GM19025 (cell line): ENCODE data around the gene UMPS.
"Not testable (repeated sequence)": the region's sequence is repeated elsewhere in the genome, so short reads cannot be mapped to it uniquely, and the experiment has no call there.

ENCODE experiments used
- ATAC-seq: cut with Tn5 transposase; IDR thresholded peaks from one replicate; pipeline ENCODE4 v1.9.1; 2021; ENCODE audit warnings: mild to moderate bottlenecking, low read depth, moderate library complexity; ENCODE audit not compliant: unreplicated experiment

UMPS gene

DNA sequence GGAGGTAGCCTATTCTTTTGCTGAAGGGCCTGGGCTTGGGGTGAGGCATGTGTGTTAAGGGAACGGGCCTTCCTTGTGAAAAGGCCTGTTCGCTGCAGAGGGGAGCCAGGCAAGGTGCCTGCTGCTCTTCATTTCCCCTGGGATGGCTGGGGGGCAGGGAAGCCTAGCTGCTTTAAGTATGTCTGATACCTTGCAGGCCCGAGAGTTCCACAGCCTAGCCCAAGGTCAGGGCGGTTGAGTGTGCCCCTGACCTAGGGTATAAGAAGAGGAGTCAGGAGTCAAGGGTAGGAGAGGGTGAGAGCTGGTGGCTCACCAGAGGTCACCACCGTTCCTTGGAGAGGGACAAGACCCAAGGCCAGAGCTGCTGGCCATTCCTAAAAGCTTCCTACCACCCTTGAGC is 46.6 kb downstream of the UMPS start:
- ATAC-seq, result no peak

DNA sequence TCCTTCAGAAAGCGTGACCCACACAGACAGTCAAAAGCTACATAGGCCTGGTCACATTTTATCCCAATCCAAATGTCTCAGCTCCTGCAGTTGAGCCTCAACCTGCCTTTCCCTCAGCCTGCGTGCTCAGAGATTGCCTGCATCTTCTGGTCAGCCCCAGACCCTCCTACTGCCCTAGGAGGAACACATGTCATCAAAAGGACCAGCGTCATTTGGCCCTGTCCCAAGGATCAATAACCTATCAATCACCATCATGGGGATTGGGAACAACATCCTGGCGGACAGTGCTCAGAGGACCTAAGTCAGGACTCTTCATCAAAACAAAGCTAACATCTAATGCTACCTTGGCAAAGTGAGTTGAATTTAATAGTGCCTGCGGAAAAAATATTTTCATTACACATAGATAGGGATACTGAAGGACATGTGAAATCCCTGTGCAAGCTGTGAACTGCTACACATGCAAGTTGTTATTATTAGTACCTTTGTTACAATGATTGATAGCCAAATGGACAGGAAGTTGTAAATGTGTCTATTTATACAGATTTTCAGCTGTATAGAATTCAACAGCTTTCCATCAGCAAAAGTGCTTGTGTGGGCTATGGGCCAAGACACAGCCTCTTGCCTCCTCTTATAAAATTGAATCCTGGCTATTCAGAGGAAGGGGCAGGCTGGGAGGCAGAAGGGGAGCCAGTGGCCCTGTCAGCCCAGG is 47.7 kb downstream of the UMPS start:
- ATAC-seq, result no peak

DNA sequence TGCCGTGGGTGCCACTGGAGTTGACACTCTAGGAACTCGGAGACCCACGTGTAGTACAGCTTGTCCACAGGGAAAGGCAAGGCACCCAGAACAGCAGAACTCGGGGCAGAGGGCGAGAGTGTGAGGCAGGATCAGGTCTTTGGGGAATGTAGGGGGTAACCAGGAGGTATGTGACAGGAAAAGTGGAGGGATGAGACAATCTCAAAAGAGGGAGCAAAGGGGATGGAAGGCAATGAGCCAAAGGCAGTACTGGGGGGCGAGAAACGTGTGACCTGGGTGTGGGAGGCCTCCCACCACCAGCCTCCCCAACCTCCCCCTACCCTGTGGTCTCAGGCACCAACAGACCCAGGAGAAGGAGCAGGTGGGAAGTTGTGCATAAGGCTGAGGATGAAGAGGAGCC is 48.9 kb downstream of the UMPS start:
- no peak for ATAC-seq

DNA sequence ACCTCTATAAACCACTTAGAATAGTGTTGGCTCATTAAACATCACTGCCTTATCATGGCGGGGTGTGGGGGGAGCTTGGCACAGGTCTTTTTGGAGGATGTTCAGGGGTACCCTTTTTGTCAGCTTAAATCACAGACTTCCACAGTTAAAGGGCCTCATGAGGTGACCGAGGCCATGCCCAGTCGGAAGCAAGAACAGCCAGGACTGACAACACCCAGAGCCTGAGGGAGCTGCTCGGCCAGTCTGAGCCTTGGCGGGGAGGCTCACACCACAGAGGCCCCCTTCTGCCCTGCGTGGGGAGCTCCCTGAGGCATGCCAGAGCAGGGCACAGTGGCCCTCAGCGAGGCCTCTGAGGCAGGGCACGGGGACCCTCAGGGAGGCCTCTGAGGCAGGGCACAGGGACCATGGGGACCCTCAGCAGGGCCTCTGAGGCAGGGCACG is 49.5 kb downstream of the UMPS start:
- ATAC-seq, result no peak

DNA sequence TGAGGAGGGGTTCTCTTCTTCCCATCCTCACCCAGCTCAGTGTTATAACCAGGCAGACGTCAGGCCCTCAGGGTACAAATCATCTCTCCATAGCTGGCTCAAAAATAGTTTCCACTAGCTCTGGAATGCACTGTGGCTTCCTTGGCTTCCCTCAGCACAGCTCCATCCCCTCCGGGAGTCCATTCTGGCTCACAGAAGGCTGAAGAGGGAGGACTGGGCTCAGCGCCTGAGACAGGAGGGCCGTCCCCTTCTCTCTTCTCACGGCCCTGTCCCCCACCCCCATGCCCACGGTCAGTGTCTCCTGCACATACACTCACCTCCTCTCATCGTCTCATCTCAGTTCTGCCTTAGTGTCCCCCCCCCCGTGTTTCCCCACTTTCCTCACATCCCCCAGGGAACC is 50.1 kb downstream of the UMPS start:
- ATAC-seq, result no peak

DNA sequence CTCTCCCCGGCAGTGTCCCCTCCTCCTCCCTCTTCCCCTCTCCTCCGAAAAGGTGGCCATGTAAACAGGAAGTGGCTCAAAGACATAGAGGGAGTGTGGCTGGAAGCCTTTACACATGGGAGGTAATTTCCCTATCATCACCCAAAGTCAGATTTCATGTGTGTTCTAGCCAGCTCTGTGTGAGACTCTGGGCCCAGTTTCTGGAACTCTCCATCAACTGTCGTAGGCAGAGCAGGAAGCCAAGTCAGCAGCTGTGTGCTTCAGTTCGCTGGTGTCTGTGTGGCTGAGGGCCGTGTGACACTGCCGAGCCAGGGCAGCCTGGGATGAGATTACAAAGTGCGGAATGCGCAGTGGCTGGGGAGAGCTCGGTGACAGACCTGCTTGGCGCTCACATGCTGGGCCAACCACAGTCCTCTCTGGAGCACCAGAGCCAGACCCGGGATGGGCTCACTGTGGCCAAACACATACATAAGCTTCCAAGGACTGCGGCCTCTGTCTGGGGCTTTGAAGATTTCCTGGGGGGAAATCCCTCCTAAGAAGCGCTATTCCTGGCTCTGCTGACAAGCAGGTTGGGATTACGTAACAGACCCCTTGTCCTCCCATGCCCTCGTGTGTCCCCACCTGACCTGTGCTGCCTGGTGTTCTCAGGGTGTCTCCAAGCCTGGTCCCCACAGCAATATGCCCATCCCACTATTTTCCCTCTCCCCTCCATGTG is 50.7 kb downstream of the UMPS start:
- no peak for ATAC-seq

DNA sequence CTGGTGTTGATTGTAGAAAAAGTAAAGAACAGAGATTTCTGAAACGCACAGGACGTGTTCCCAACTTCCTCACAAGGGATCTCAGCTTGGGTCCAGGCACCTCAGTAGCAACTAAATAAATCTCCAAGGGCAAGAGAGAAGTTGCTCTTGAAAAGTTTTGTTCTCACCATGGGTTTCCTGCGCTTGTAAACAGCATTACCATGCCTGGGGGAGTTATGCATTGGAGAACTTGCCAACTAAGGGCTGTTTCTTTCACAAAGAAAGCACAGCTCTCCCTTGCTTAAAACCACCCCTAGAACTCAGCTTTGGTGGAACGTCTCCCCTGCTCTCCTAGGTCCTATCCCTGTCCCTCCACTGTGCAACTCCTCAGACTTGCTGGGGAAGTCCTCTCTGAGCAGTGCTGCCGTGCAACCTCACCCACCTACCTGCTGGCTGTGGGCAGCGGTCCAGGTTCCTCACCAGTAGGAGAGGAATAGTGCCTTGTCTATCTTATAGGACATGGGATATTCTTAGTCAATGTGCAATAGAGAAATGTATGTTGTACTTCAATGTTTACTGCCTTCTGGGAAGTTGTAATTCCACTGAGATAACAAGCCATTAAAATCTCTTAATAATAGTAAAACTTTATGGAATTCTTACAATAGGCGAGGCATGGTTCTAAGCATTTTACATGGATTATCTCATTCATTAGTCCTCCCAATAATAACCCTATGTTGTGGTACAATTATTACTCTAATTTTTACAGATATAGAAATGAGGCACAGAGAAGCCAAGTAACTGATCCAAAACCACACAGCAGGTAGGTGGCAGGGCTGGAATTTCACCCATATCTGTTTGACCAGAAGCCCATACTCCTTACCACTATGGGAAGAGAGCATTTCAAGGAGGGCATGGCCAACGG is 51.5 kb downstream of the UMPS start:
- no peak for ATAC-seq

DNA sequence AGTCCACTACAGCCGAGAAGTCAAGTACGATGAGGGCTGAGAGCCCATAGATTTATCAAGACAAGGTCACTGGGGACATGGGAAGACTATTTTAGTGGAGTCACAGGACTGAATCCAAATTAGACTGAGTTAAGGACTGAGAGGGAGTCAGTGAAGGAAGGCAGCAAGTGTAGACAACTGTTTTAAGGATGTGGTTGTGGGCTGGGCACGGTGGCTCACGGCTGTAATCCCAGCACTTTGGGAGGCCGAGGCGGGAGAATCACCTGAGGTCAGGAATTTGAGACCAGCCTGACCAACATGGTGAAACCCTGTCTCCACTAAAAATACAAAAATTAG is 52.1 kb downstream of the UMPS start:
- not testable (repeated sequence) for ATAC-seq

DNA sequence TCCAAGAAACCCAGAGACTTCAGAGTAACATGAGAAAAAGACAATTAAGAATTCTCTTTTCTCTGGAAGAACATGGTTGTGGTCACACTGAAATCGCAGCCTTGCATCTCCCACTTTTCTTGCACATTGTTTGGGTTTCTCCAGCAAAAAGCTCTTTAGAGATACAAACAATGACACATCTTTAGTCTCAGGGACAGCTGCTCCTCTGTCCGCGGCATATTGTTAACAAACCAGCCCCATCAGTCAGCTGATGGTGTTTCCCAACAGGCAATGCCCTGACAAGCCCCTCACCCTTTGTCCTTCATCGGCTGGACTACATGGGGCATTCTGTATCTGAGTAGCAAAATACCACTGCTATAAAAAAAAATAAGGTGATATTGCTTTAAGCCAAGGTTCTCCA is 53.4 kb downstream of the UMPS start:
- no peak for ATAC-seq

DNA sequence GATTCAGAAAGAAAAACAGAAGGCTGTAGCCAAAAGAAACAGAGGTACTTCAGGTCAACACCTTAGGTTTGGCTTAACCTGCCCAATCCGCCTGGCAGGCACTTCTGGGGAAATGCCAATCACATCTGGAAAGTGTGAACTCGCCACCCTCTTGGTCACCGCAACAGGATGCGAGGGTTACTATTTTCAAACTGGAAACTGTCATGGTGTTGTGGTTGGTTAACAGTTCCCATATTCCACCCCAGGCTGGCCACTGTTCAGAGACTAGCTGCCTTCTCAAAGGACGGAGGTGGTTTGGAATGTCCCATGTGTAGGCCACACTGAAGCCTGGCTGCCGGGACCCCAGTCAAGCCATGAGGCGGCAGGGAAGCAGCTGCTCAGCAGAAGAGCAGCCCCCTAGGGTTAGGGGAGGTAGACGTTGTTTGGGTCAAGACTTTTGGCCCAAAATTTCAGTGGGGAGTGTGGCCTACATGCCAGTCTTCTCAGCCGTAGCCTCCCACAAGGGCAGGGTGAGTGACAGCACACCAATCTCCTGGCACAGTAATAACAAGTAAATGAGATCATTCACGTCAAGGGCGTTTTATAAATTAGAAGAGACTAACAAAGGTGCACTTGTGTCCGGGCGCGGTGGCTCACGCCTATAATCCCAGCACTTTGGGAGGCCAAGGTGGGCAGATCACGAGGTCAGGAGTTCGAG is 54.6 kb downstream of the UMPS start:
- ATAC-seq, result no peak

DNA sequence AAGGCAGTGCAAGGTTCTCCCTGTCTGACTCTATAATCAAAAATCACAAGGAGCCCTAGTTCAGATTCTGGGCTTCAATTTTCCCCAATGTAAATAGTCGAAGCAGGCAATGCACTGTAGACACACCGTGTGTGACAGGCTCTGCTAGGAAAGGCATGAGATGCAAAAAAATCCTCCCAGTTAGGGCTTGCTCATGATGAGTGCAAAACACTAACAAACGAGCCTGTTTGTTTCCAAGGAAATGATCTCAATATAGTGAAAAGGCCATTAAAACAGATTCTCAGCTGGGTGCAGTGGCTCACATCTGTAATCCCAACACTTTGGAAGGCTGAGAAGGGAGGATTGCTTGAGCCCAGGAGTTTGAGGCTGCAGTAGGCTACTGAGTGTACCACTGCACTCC is 55.7 kb downstream of the UMPS start:
- ATAC-seq, result no peak

DNA sequence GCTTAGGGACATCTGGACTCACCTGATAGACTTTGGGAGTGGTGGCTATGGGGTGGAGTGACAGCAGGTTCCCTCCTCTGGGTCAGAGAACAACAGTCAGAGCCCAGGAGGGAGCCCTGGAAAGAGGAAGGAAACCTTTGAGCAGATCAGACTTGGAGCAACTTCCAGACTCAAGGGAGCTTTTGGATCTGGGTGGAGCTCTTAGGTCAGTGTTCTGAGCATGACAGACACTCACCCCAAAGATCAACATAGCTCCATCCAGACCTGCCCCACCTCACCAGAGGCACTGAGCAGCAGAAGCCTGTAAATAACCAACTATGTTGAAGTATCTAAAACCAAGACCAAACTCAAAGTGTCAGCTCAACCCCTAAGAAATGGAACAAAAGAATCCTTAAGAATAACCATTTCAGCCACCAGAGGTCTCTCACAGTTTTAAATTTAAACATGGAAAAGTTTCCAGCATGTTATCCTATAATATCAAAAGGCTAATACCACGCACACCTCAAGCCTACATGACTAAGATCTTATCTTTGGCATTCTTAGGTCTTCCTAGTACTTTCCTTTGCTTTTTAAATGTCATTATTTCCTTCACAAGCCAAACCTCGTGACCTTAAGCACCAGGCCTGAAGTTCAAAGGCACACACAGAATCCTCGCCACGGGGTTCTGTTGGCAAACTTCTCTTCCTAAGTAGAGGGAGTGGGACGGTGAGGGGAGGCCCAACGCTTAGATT is 56.4 kb downstream of the UMPS start:
- no peak for ATAC-seq

DNA sequence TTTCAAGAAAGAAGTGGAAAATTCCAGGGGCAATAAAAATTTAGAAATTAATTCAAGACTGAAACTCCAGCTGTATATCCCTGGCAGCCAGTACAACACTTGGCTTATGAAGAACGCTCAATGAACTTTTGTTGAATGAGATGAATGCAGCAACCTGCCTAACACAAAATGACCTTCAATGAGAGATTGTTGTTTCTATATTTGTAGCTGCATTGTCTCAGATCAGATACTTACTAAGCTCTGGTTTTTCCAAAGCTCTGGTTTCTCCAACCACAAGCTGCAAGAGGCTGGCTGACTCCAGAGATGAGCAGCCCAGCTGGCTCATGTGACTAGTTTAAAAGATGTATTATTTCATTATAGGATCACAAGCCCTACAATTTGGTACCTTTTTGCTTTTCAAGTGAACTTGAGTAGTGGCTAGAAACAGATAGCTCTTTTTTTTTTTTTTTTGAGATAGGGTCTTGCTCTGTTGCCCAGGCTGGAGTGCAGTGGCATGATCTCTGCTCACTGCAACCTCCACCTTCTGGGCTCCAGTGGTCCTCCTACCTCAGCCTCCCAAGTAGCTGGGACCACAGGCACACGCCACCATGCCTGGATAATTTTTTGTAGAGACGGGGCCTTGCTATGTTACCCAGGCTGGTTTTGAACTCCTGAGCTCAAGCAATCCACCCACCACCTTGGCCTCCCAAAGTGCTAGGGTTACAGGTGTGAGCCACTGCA is 57.4 kb downstream of the UMPS start:
- ATAC-seq, result no peak

DNA sequence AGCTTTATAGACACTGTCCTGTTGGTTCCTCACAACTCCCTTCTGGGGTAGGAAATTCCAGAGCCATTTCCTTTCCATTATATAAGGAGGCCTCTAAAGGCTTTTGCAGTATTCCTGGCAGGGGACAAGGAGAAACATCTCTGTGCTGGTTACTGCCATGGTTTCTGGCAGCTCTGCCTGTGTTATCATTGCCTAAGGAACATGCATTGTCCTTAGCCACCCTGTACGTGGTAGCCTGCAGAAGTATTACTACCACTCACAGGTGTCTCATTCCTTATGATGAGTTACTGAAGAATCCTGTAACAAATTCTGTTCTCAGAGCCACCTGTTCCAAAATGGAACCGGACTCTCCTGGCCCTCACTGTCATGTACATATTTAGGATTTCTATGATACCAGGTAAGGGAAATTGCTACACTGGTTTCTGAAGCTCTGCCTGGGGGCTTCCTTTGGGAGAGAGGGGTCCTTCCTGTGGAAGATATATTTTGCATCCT is 58.0 kb downstream of the UMPS start:
- no peak for ATAC-seq

DNA sequence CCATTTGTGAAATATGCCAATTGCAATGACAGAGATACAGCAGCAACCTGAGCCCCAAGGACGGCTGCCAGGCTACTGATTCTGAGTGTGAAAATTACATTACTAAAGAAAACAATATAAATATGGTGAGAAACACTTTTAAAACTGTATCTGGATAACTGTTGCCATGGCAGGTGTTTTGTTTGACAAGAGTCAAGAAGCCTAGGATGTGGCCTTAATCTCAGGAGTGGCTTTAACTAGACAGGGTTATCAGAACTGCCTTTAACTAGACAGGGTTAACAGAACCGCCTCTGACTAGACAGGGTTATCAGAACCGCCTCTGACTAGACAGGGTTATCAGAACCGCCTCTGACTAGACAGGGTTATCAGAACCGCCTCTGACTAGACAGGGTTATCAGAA is 58.9 kb downstream of the UMPS start:
- ATAC-seq, result not testable (repeated sequence)

DNA sequence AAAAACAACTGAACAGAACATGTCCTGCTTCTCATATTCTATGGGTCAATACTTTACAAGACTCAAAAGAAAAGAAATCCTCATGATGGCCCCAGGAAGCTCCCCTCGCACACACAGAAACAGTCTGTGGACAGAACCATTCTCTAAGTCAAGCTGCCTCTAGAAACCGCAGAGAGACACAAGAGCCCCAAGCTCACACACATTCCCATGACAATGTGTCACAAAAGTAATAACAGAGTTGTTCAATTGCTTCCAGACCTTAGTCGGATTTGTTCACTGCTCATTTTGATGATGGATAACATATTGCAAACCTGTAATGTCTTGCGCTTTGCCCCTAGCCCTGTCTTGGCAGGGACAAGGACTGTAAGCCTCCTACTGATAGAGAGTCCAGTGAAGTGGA is 60.9 kb downstream of the UMPS start:
- ATAC-seq, result no peak

DNA sequence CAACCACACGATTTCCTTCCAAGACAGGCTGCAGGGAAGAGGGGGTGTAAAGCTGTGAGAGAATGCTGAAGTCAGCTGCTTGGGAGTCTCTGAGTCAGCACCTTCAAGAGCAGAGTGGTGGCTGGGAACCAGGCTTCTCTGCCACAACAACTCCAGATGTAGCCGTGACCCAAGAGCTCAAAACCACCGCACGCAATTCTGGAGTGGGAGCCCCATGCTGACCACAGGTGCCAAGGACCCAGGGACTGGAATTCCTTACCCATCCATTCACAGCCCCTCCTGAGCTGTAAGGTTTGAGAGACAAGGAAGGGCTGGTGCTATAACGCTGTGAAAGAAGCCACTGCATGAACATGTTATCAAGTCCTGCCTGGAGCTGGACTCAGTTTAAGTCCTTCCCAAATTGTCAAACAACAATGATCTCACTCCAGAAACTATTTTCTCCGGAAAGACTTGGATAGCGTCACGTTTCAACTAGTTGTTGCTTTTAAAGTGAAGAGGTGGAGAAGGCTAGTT is 61.4 kb downstream of the UMPS start:
- no peak for ATAC-seq

DNA sequence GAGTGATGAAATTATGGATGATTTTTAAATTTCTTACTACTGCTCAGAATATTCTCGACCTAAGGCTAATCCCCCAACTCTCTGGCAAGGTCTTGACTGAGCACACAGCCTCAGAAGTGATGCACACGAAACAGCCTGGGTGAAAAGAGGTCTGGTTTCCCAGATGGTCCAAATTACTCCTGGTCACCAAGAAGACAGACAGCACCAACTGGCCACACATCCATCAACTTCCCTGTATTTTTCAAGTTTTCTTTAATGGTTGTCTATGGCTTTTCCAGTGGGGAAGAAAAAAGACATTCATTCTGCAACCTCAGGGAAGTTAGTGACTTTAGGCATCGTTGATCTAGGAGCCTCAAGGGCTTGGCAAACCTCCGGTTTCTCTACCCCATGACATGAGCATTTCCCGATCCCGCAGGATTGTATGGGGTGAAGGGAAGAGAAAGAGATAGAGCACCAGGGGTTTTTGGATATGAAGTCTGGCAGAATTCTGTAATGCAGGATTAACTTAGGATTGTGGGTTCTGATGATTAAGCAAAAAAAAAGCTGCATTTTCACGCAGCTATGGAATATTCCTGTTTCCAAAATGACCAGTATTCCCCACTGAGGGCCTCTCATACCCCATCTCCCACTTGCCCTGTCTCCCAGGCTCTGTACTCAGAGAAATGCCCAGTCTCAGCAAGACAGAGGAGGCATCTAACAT is 62.2 kb downstream of the UMPS start:
- no peak for ATAC-seq
